Esophagus squamous epithelium (tissue), 5 donors: Measurements from ENCODE around the gene DROSHA. TPM values are rescaled to one million over a fixed set of nuclear protein-coding genes. Genes with fewer than 3 reads are reported as not detected.

Experiments used
- DNase-seq: peaks from one replicate; lab custom pipeline; 2025; lab: John Stamatoyannopoulos, UW
- H3K27ac ChIP-seq, 4 donors: fragments of 200-600 bp; sonication (generic); one replicate each; pipeline ENCODE4 v1.5.1; 2016 to 2019; ENCODE audit warnings: mild to moderate bottlenecking in 1 of 4
- H3K27me3 ChIP-seq, 4 donors: fragments of 200-600 bp; sonication (generic); 1 replicate in 3 of 4; 2 replicates in 1 of 4; pipeline versions ENCODE4 v1.5.1 to v1.6.0; 2017 to 2021; ENCODE audit warnings: antibody characterized with exemption in 1 of 4
- H3K36me3 ChIP-seq, 3 donors: fragments of 200-600 bp; sonication (generic); one replicate each; pipeline ENCODE4 v1.5.1; 2016 to 2019
- H3K4me1 ChIP-seq, 3 donors: fragments of 200-600 bp; sonication (generic); one replicate each; pipeline ENCODE4 v1.5.1; 2017 to 2019
- H3K4me3 ChIP-seq, 4 donors: fragments of 200-600 bp; sonication (generic); 1 replicate in 3 of 4; 2 replicates in 1 of 4; pipeline ENCODE4 v1.5.1; 2016 to 2019; ENCODE audit warnings: mild to moderate bottlenecking in 2 of 4, moderate library complexity in 1 of 4
- H3K9me3 ChIP-seq, 3 donors: fragments of 200-600 bp; sonication (generic); one replicate each; pipeline ENCODE4 v1.5.1; 2016 to 2019
- CTCF ChIP-seq, 6 experiments: fragments of 450-650 bp in 4 of 6; fragments of 200-600 bp in 2 of 6; sonication (generic) in 2 of 6; IDR thresholded peaks; one replicate each; pipeline ENCODE4 v1.5.1; 2016 to 2019; ENCODE audit warnings: antibody characterized with exemption in 6 of 6, mild to moderate bottlenecking in 4 of 6, moderate library complexity in 4 of 6
- POLR2A ChIP-seq, 4 donors: fragments of 450-650 bp; IDR thresholded peaks; one replicate each; pipeline ENCODE4 v1.6.1; 2017; ENCODE audit warnings: antibody characterized with exemption in 4 of 4, mild to moderate bottlenecking in 4 of 4, moderate library complexity in 3 of 4
- WGBS, 2 donors: methylation state at CpG; one replicate each; pipeline ENCODE4 v1.1.5; 2018; 5-methylcytosine and 5-hydroxymethylcytosine counted together
- intact Hi-C: fragments of 100-400 bp; cut with DNase I; formaldehyde crosslinking; loops from one replicate; pipeline ENCODE4 v1.15.0; 2022
- total RNA-seq, 4 donors: library from RNA; depleted of rRNA; stranded (reverse); fragments of >200 nt; gene quantifications; one replicate each; pipeline ENCODE4 v1.1.0, GENCODE V29; 2016
- donor health status: DM: yes; HTN: yes; CAD: no.

DROSHA gene
- total RNA-seq, 4 donors from 2014 or later = 26.1 to 36.5 (median 31.8) TPM

GRCh38 chr5:31436851-31437250 lies 95.0 kb downstream of the DROSHA start:
- H3K36me3 ChIP-seq = peaks cover 0 to 77% (median 0%) of the 10 kb centered on the region in 3 donors
- WGBS, 2 donors = 80 to 91% methylated on average over 1 of the region's 1 CpG

DNA sequence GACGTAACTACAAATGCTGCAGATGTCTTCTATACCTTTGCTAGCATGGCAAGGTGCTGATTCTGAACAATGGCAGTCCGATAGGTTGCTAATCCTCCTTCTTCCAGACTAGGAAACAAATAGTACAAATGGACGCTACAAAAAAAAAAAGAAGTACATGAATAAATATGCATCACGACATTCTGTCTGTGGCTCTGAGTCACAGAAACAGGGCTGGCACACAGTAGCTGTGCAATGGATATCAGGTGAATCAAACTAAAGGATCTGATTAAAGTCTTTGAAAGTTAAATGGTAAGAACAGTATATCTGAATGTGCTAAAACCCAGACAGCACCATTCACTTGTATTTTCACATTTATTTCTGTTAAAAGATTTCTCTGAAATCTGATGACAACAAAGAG lies 96.2 kb downstream of the DROSHA start:
- H3K9me3 ChIP-seq = no peaks in the 10 kb centered on the region

More at GRCh38 chr5:31436851-31437250, 95.0 kb downstream of the DROSHA start:
- DNase-seq = no peak
- no peak overlapping the region for H3K4me3 ChIP-seq
- intact Hi-C loops = no loop called here
- H3K27ac ChIP-seq = no peak overlapping the region
- no peaks in the 10 kb centered on the region for H3K9me3 ChIP-seq
- no peaks in the 10 kb centered on the region for H3K4me1 ChIP-seq
- TF ChIP-seq CTCF (IDR thresholded peaks at IDR 0.05) (no peak), POLR2A (IDR thresholded peaks at IDR 0.05) (no peak)
- H3K27me3 ChIP-seq = no peaks in the 10 kb centered on the region

DNA sequence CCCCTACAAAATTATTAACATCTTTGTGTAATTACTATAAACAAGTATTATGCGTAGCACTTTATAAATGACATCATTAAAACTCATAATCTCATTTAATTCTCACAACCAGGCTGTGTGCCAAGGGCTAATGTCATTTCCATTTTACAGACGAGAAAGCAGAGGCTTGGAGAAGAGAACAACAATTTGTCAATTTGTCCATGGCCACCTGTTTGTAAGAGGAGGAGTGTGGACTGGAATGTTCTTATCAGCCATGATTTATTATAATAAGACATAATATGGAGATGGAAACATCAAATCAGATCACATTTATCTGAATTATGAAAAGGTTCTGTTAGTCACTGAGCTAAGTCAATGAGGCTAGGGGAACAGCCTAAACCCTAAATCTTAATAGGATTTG lies 97.0 kb downstream of the DROSHA start:
- DNase-seq = no peak
- Histone ChIP-seq H3K27me3 (no peaks in the 10 kb centered on the region), H3K4me1 (no peaks in the 10 kb centered on the region), H3K36me3 (peaks cover 0 to 96% (median 0%) of the 10 kb centered on the region in 3 donors), H3K4me3 (no peak overlapping the region), H3K27ac (no peak overlapping the region), H3K9me3 (no peaks in the 10 kb centered on the region)
- 61 to 71% methylated on average over 2 of the region's 2 CpGs for WGBS, 2 donors
- intact Hi-C loops = no loop called here
- TF ChIP-seq POLR2A (IDR thresholded peaks at IDR 0.05) = no peak
- TF ChIP-seq CTCF (IDR thresholded peaks at IDR 0.05) = no peak

More for the DNA sequence above, 96.2 kb downstream of the DROSHA start:
- H3K36me3 ChIP-seq = peaks cover 0 to 88% (median 0%) of the 10 kb centered on the region in 3 donors
- 87 to 89% methylated on average over 4 of the region's 4 CpGs for WGBS, 2 donors
- no peak overlapping the region for H3K4me3 ChIP-seq
- no peak for DNase-seq
- no peak overlapping the region for H3K27ac ChIP-seq
- intact Hi-C loops = no loop called here
- H3K4me1 ChIP-seq = no peaks in the 10 kb centered on the region
- no peaks in the 10 kb centered on the region for H3K27me3 ChIP-seq
- TF ChIP-seq CTCF (IDR thresholded peaks at IDR 0.05) = no peak
- no peak for TF ChIP-seq POLR2A (IDR thresholded peaks at IDR 0.05)

DNA sequence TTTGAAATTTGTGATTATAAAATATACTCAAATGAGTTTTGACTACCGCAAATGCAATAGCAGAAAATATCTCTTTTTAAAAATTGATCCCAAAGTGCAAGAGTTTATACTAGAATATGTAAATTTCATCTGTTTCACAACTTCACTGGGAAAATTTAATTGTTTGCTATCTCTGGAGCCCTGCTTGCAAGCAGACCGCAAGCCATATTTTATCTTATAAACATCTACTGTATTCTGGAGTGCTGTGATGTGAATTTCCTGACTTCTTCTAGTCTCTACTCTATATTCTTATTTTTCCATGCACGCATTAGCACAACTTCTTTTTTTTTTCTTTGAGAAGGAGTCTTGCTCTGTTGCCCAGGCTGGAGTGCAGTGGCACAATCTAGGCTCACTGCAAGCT lies 98.7 kb downstream of the DROSHA start:
- intact Hi-C loops = no loop called here
- no peaks in the 10 kb centered on the region for H3K9me3 ChIP-seq
- TF ChIP-seq CTCF (IDR thresholded peaks at IDR 0.05) = no peak
- TF ChIP-seq POLR2A (IDR thresholded peaks at IDR 0.05) = no peak
- no peak for DNase-seq
- H3K36me3 ChIP-seq = peaks cover 0 to 95% (median 0%) of the 10 kb centered on the region in 3 donors
- H3K4me3 ChIP-seq = no peak overlapping the region
- no peak overlapping the region for H3K27ac ChIP-seq
- no peaks in the 10 kb centered on the region for H3K27me3 ChIP-seq
- no peaks in the 10 kb centered on the region for H3K4me1 ChIP-seq
- 96 to 97% methylated on average over 3 of the region's 3 CpGs for WGBS, 2 donors

DNA sequence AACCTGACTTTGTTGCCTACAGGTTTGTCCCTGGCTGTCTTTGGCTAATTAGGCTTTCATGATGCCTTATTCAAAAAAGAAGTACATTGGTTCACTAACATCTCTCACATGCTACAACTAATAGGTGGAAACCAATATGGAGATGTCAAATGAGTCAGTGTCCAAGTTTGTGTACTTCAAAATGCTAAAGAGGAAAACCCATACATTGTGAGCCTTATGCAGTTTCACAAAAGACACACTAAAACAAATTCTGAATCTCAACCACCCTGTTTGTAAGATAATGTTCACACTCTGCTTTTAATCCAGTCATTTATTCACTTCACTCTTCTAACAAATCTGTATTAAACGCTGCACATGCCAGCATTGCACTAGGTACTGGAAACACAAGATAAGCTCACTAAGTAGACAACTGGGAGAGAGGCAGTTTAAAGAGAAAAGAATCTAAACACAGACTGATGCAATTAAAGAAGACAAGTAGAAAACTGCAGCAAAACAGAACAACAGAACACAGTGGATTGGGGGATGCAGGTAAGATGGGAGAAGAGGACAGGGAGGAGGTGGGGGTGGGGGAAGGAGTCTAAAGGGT lies 104.1 kb downstream of the DROSHA start:
- 93 to 100% methylated on average over 1 of the region's 1 CpG for WGBS, 2 donors

More for the DNA sequence above, 104.1 kb downstream of the DROSHA start:
- intact Hi-C loops = no loop called here
- Histone ChIP-seq H3K4me1 (no peaks in the 10 kb centered on the region), H3K27me3 (no peaks in the 10 kb centered on the region), H3K36me3 (peaks cover 0 to 93% (median 0%) of the 10 kb centered on the region in 3 donors), H3K27ac (no peak overlapping the region), H3K4me3 (no peak overlapping the region), H3K9me3 (no peaks in the 10 kb centered on the region)
- DNase-seq = no peak
- no peak for TF ChIP-seq POLR2A (IDR thresholded peaks at IDR 0.05)
- no peak for TF ChIP-seq CTCF (IDR thresholded peaks at IDR 0.05)
